C4-2B (cell line): ENCODE data around the gene GRIN2D.

Source experiments
- ZFX ChIP-seq: fragments of 450-650 bp; IDR thresholded peaks from 2 replicates; pipeline ENCODE4 v1.6.1; 2017
- TF ChIP-seq, protein P1 (sequence below): fragments of 450-650 bp; conservative IDR thresholded peaks from 2 replicates; pipeline ENCODE4 v1.5.1; 2017; ENCODE audit warnings: mild to moderate bottlenecking

DNA sequence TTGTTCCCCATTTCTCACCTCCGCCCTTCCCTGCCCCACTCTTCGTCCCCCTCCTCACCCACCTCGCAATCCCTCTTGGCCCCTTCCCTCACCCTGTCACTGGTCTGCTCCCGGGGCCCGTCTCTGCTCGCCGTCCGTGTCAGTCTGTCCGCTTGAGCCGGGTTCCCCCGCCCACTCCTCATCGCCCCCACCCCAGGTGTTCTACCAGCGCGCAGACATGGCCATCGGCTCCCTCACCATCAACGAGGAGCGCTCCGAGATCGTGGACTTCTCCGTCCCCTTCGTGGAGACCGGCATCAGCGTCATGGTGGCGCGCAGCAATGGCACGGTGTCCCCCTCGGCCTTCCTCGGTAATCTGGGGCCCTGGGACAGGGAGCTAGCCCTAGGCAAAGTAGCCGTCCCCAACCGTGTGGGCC is 22.3 kb downstream of the GRIN2D start:
- TF ChIP-seq, protein P1, sequence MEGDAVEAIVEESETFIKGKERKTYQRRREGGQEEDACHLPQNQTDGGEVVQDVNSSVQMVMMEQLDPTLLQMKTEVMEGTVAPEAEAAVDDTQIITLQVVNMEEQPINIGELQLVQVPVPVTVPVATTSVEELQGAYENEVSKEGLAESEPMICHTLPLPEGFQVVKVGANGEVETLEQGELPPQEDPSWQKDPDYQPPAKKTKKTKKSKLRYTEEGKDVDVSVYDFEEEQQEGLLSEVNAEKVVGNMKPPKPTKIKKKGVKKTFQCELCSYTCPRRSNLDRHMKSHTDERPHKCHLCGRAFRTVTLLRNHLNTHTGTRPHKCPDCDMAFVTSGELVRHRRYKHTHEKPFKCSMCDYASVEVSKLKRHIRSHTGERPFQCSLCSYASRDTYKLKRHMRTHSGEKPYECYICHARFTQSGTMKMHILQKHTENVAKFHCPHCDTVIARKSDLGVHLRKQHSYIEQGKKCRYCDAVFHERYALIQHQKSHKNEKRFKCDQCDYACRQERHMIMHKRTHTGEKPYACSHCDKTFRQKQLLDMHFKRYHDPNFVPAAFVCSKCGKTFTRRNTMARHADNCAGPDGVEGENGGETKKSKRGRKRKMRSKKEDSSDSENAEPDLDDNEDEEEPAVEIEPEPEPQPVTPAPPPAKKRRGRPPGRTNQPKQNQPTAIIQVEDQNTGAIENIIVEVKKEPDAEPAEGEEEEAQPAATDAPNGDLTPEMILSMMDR: no peak
- TF ChIP-seq ZFX: no peak
